ENCODE data around the gene ZFHX3. TPM values are rescaled to one million over a fixed set of nuclear protein-coding genes. Genes with fewer than 3 reads are reported as not detected.
A peak's percentile ranks its signal among the peaks of the same experiment; 100 is the strongest.

The ZFHX3 gene
- total RNA-seq, 1 experiment from 2014 or later, result 13.6 TPM

DNA sequence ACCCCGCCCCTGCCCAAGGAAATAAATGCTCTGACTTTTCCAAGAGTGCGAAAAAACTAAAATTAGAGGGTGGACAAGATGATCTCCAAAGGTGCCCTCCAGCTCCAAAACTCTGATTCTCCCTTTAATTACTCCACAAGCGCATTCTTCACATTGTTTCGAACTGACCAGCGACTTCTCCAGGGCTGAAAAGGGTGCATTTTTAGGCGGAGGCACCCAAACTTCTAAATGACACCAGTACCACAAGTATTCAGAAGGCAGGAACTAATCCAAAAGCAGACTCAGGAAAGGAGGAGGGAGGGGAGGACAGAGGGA lies 750 bp downstream of the ZFHX3 start:
- no peak for DNase-seq
- CTCF ChIA-PET, result interaction anchor here (0.7 to 0.9 kb wide), 2 partner anchors 21 to 86 kb away, joined by 3 read pairs; no protein-coding TSS in a partner anchor
- peak overlapping the region; percentile 53 for H3K27ac Mint-ChIP-seq (ENCODE audit: unreplicated experiment)
- TF ChIP-seq, protein P1, sequence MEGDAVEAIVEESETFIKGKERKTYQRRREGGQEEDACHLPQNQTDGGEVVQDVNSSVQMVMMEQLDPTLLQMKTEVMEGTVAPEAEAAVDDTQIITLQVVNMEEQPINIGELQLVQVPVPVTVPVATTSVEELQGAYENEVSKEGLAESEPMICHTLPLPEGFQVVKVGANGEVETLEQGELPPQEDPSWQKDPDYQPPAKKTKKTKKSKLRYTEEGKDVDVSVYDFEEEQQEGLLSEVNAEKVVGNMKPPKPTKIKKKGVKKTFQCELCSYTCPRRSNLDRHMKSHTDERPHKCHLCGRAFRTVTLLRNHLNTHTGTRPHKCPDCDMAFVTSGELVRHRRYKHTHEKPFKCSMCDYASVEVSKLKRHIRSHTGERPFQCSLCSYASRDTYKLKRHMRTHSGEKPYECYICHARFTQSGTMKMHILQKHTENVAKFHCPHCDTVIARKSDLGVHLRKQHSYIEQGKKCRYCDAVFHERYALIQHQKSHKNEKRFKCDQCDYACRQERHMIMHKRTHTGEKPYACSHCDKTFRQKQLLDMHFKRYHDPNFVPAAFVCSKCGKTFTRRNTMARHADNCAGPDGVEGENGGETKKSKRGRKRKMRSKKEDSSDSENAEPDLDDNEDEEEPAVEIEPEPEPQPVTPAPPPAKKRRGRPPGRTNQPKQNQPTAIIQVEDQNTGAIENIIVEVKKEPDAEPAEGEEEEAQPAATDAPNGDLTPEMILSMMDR (IDR thresholded peaks at IDR 0.05; ENCODE audit: unreplicated experiment), result no peak
- H3K27me3 Mint-ChIP-seq (ENCODE audit: unreplicated experiment), result no peaks in the 10 kb centered on the region
- peaks cover 12% of the 10 kb centered on the region for H3K36me3 Mint-ChIP-seq (ENCODE audit: insufficient read depth, unreplicated experiment)
- peak overlapping the region; percentile 51 for H3K4me3 Mint-ChIP-seq (ENCODE audit: low read depth, unreplicated experiment)
- intact Hi-C loops (cut with micrococcal nuclease; ENCODE audit: unreplicated experiment), result loop anchor here (5.0 kb wide), 2 partner anchors 200 to 545 kb away; no protein-coding TSS in a partner anchor
- H3K9me3 Mint-ChIP-seq (ENCODE audit: low read depth, unreplicated experiment), result no peaks in the 10 kb centered on the region
- peaks cover 50% of the 10 kb centered on the region for H3K4me1 Mint-ChIP-seq (ENCODE audit: low read depth, unreplicated experiment)
- BruUV-seq (replicated peaks), result no TSS peak

DNA sequence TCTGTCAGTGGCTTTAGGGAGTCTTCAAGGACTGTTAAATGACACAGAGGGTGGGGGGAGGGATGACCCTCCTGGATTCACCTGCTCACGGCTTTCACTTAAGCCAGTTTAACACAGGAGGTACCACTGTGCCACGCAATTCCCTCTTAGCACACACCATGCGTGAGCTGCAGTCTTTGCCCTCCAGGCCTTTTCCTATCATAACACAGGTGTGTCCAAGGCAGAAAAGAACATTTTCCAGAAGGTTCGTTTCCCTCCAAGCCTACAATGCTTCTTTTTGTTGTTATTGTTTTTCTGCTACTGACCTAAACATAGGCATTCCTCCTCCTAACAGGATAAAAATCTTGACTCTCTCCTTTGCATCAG lies 1.1 kb downstream of the ZFHX3 start:
- peak overlapping the region; percentile 51 for H3K4me3 Mint-ChIP-seq (ENCODE audit: low read depth, unreplicated experiment)
- H3K4me1 Mint-ChIP-seq (ENCODE audit: low read depth, unreplicated experiment), result peaks cover 50% of the 10 kb centered on the region
- TF ChIP-seq, protein P1 (IDR thresholded peaks at IDR 0.05; ENCODE audit: unreplicated experiment), result no peak
- H3K36me3 Mint-ChIP-seq (ENCODE audit: insufficient read depth, unreplicated experiment), result peaks cover 12% of the 10 kb centered on the region
- intact Hi-C loops (cut with micrococcal nuclease; ENCODE audit: unreplicated experiment), result loop anchor here (5.0 kb wide), 2 partner anchors 200 to 545 kb away; no protein-coding TSS in a partner anchor
- TSS peak; percentile 49 for BruUV-seq (replicated peaks)
- CTCF ChIA-PET, result interaction anchor here (0.7 to 0.8 kb wide), 2 partner anchors 21 to 1229 kb away, joined by 3 read pairs; no protein-coding TSS in a partner anchor
- DNase-seq, result no peak
- no peaks in the 10 kb centered on the region for H3K27me3 Mint-ChIP-seq (ENCODE audit: unreplicated experiment)
- H3K27ac Mint-ChIP-seq (ENCODE audit: unreplicated experiment), result peak overlapping the region; percentile 53
- H3K9me3 Mint-ChIP-seq (ENCODE audit: low read depth, unreplicated experiment), result no peaks in the 10 kb centered on the region

DNA sequence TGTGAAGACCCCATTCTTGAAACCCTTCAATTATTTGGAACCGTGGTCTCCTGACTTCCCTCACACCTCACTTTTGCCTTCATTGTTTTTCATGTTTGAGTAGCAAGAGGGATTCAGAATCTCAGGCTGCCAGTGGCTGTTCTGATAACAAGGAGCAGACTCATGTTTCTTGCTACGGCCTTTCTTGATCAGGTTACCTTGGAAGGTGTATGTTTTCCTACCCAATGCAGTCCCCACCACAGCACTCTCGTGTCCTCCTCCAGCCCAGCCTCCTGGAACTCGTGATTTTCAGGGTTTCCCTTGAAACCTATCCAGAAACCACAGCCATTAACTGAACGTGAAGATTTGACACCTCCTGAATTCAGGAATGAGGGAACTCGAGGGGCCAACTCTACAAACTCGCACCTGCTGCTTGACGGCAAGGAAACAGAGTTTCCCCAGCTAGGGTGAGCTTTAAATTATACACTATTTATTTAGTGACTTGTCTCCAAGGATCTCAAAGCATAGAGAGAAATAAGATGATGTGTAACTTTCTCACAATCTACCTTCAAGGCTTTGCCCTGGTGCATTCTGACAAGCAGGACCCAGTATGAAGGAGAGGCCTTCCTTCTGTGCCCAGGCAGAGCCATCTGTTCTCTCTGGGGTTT lies 1.6 kb downstream of the ZFHX3 start:
- intact Hi-C loops (cut with micrococcal nuclease; ENCODE audit: unreplicated experiment), result loop anchor here (5.0 kb wide), 2 partner anchors 199 to 544 kb away; no protein-coding TSS in a partner anchor
- peak overlapping the region; percentile 51 for H3K4me3 Mint-ChIP-seq (ENCODE audit: low read depth, unreplicated experiment)
- no peaks in the 10 kb centered on the region for H3K9me3 Mint-ChIP-seq (ENCODE audit: low read depth, unreplicated experiment)
- H3K27me3 Mint-ChIP-seq (ENCODE audit: unreplicated experiment), result no peaks in the 10 kb centered on the region
- no peak for DNase-seq
- H3K27ac Mint-ChIP-seq (ENCODE audit: unreplicated experiment), result no peak overlapping the region
- TF ChIP-seq, protein P1 (IDR thresholded peaks at IDR 0.05; ENCODE audit: unreplicated experiment), result no peak
- no TSS peak for BruUV-seq (replicated peaks)
- H3K4me1 Mint-ChIP-seq (ENCODE audit: low read depth, unreplicated experiment), result peaks cover 50% of the 10 kb centered on the region
- CTCF ChIA-PET, result interaction anchor here (0.8 kb wide), 1 partner anchor 1229 kb away, joined by 3 read pairs; no protein-coding TSS in a partner anchor
- H3K36me3 Mint-ChIP-seq (ENCODE audit: insufficient read depth, unreplicated experiment), result peaks cover 12% of the 10 kb centered on the region

DNA sequence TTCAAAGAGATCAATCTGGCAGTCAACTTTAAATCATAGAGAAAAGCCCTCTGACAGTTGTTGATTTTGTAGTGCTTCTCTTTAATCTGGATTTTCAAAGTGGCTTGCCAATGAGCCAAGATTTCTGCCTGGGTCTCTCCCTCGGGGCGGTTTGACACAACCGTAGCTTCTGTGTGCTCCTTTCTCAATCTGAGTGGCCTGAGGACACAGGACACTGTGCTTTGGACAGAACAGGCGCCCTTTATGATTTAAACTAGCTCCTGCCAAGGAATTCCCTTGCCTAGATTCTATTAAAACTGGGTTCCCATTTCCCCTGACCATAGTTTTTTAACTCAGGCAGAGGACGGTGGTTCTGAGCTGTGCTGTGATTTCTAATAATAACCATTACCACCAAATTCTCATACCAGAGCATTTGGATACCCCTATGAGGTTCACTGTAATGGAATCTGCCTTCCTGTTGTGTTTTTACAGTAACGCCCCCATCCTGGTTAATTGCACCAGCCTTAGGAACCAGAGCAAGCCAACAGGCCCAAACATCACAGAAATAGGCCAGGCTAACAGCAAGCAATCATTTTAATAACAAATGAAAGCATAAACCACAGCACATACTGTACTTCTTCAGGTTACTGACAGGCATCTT lies 4.0 kb downstream of the ZFHX3 start:
- H3K27ac Mint-ChIP-seq (ENCODE audit: unreplicated experiment), result no peak overlapping the region
- no TSS peak for BruUV-seq (replicated peaks)
- H3K9me3 Mint-ChIP-seq (ENCODE audit: low read depth, unreplicated experiment), result no peaks in the 10 kb centered on the region
- intact Hi-C loops (cut with micrococcal nuclease; ENCODE audit: unreplicated experiment), result no loop called here
- H3K36me3 Mint-ChIP-seq (ENCODE audit: insufficient read depth, unreplicated experiment), result peaks cover 12% of the 10 kb centered on the region
- no peak overlapping the region for H3K4me3 Mint-ChIP-seq (ENCODE audit: low read depth, unreplicated experiment)
- no peak for DNase-seq
- CTCF ChIA-PET, result no interaction called here
- peaks cover 45% of the 10 kb centered on the region for H3K4me1 Mint-ChIP-seq (ENCODE audit: low read depth, unreplicated experiment)
- no peaks in the 10 kb centered on the region for H3K27me3 Mint-ChIP-seq (ENCODE audit: unreplicated experiment)
- TF ChIP-seq, protein P1 (IDR thresholded peaks at IDR 0.05; ENCODE audit: unreplicated experiment), result no peak
